Amniotic stem cell (primary cell): ENCODE data around the gene BEND6.

Source experiments
- DNase-seq: peaks from one replicate; lab custom pipeline; 2025; lab: John Stamatoyannopoulos, UW

BEND6 gene

GRCh38 chr6:56954403-56955170 lies at the start of gene BEND6:
Gene BEND6, plus strand, starts transcription at chr6:56955107. Its CDS starts 26,704 bp downstream, at chr6:56981811.
- DNase-seq = peak; percentile 83

- no peak for DNase-seq
Observed at GRCh38 chr6:56905378-56905777, 49.5 kb upstream of the BEND6 start.

GRCh38 chr6:56906752-56907151 lies 48.2 kb upstream of the BEND6 start:
- DNase-seq = no peak

GRCh38 chr6:56909115-56909907 lies 45.6 kb upstream of the BEND6 start:
- no peak for DNase-seq

GRCh38 chr6:56911847-56912246 lies 43.1 kb upstream of the BEND6 start:
- peak; percentile 26 for DNase-seq

GRCh38 chr6:56913285-56914074 lies 41.4 kb upstream of the BEND6 start:
- DNase-seq = no peak

GRCh38 chr6:56914798-56915658 lies 39.9 kb upstream of the BEND6 start:
- DNase-seq = no peak

GRCh38 chr6:56915832-56916231 lies 39.1 kb upstream of the BEND6 start:
- DNase-seq = no peak

- no peak for DNase-seq
Observed at GRCh38 chr6:56916849-56917551, 37.9 kb upstream of the BEND6 start.

GRCh38 chr6:56922645-56923044 lies 32.3 kb upstream of the BEND6 start:
- DNase-seq = no peak

GRCh38 chr6:56923565-56923964 lies 31.3 kb upstream of the BEND6 start:
- no peak for DNase-seq

GRCh38 chr6:56927538-56928453 lies 27.1 kb upstream of the BEND6 start:
- no peak for DNase-seq

- DNase-seq = no peak
Observed at GRCh38 chr6:56930846-56931245, 24.1 kb upstream of the BEND6 start.

- no peak for DNase-seq
Observed at GRCh38 chr6:56932910-56933477, 21.9 kb upstream of the BEND6 start.

GRCh38 chr6:56933650-56934049 lies 21.3 kb upstream of the BEND6 start:
- no peak for DNase-seq

- no peak for DNase-seq
Observed at GRCh38 chr6:56934876-56935275, 20.0 kb upstream of the BEND6 start.

GRCh38 chr6:56936466-56936865 lies 18.4 kb upstream of the BEND6 start:
- DNase-seq = no peak

- peak; percentile 93 for DNase-seq
Observed at GRCh38 chr6:56938649-56939191, 16.2 kb upstream of the BEND6 start.

GRCh38 chr6:56940463-56940862 lies 14.4 kb upstream of the BEND6 start:
- no peak for DNase-seq
